Mesendoderm (in vitro differentiated cells): ENCODE results near the gene GDPD4.

Experiments used
- DNase-seq: peaks from one replicate; pipeline ENCODE4 v3.0.0; 2013
- H2AK5ac ChIP-seq: 2 replicates; pipeline ENCODE4 v1.6.1; 2013; ENCODE audit warnings: low read length, inconsistent platforms
- H2BK120ac ChIP-seq: 2 replicates; pipeline ENCODE4 v1.6.1; 2013; ENCODE audit warnings: low read depth, mild to moderate bottlenecking, low read length, moderate library complexity, mixed read lengths
- H2BK15ac ChIP-seq: replicated peaks from 2 replicates; pipeline ENCODE4 v1.6.1; 2013; ENCODE audit warnings: low read depth, mild to moderate bottlenecking, moderate library complexity
- H2BK5ac ChIP-seq: 2 replicates; pipeline ENCODE4 v1.6.1; 2013; ENCODE audit warnings: low read length, inconsistent platforms
- H3K18ac ChIP-seq: 2 replicates; pipeline ENCODE4 v1.6.1; 2013; ENCODE audit warnings: mild to moderate bottlenecking, low read length, mixed read lengths
- H3K23ac ChIP-seq: one replicate; pipeline ENCODE4 v1.6.1; 2013; ENCODE audit warnings: low read length
- H3K27ac ChIP-seq: 2 replicates; pipeline ENCODE4 v1.5.1; 2013; ENCODE audit warnings: low read depth, mild to moderate bottlenecking, inconsistent platforms, low read length, moderate library complexity
- H3K27me3 ChIP-seq: 2 replicates; pipeline ENCODE4 v1.6.1; 2013; ENCODE audit warnings: low read length, control low read depth, mild to moderate bottlenecking, inconsistent platforms; ENCODE audit not compliant: insufficient read depth, poor library complexity
- H3K36me3 ChIP-seq: 2 replicates; pipeline ENCODE4 v1.6.1; 2013; ENCODE audit warnings: low read length, inconsistent platforms; ENCODE audit not compliant: control insufficient read depth, insufficient read depth
- H3K4ac ChIP-seq: one replicate; pipeline ENCODE4 v1.6.1; 2013; ENCODE audit warnings: low read depth, mild to moderate bottlenecking, low read length, moderate library complexity
- H3K4me1 ChIP-seq: 2 replicates; pipeline ENCODE4 v1.6.1; 2013; ENCODE audit warnings: low read depth, low read length, inconsistent platforms; ENCODE audit not compliant: control insufficient read depth
- H3K4me2 ChIP-seq: 2 replicates; pipeline ENCODE4 v1.6.1; 2013; ENCODE audit warnings: low read length
- H3K4me3 ChIP-seq: 2 replicates; pipeline ENCODE4 v1.5.1; 2013; ENCODE audit warnings: mild to moderate bottlenecking, low read length
- H3K56ac ChIP-seq: one replicate; pipeline ENCODE4 v1.6.1; 2013; ENCODE audit warnings: low read length
- H3K79me1 ChIP-seq: 2 replicates; pipeline ENCODE4 v1.6.1; 2013; ENCODE audit warnings: low read length, inconsistent platforms
- H3K79me2 ChIP-seq: 2 replicates; pipeline ENCODE4 v1.6.1; 2013; ENCODE audit warnings: mild to moderate bottlenecking, low read length; ENCODE audit not compliant: control insufficient read depth, insufficient read depth
- H3K9ac ChIP-seq: 2 replicates; pipeline ENCODE4 v1.6.1; 2013; ENCODE audit warnings: low read length, inconsistent platforms
- H4K5ac ChIP-seq: one replicate; pipeline ENCODE4 v1.6.1; 2013; ENCODE audit warnings: low read length
- H4K8ac ChIP-seq: one replicate; pipeline ENCODE4 v1.6.1; 2013; ENCODE audit warnings: low read depth, mild to moderate bottlenecking, control low read depth, low read length, moderate library complexity
- WGBS: extraction: QIAGEN DNeasy Blood & Tissue Kit; methylation state at CpG from one replicate; pipeline ENCODE4 v1.1.7; 2013; ENCODE audit warnings: low lambda C conversion rate, missing lambda C conversion rate; ENCODE audit not compliant: insufficient coverage; ENCODE audit errors: extremely low coverage; 5-methylcytosine and 5-hydroxymethylcytosine counted together

Gene GDPD4

GRCh38 chr11:77278595-77279506, 22.6 kb downstream of the GDPD4 start:
- H3K36me3 ChIP-seq: no peaks in the 10 kb centered on the region
- H4K8ac ChIP-seq: no peak overlapping the region
- WGBS: no CpG with 5 or more reads among the region's 2 CpGs
- H3K18ac ChIP-seq: no peak overlapping the region
- no peak overlapping the region for H3K56ac ChIP-seq
- no peak overlapping the region for H4K5ac ChIP-seq
- H3K9ac ChIP-seq: no peak overlapping the region
- no peak overlapping the region for H2BK15ac ChIP-seq
- H3K79me1 ChIP-seq: no peaks in the 10 kb centered on the region
- H3K4me2 ChIP-seq: no peak overlapping the region
- no peaks in the 10 kb centered on the region for H3K27me3 ChIP-seq
- no peak overlapping the region for H2BK5ac ChIP-seq
- H3K4me3 ChIP-seq: no peak overlapping the region
- H2BK120ac ChIP-seq: no peak overlapping the region
- no peaks in the 10 kb centered on the region for H3K4me1 ChIP-seq
- H3K79me2 ChIP-seq: no peaks in the 10 kb centered on the region
- H3K27ac ChIP-seq: no peak overlapping the region
- DNase-seq: no peak
- no peak overlapping the region for H3K23ac ChIP-seq
- H3K4ac ChIP-seq: no peak overlapping the region
- no peak overlapping the region for H2AK5ac ChIP-seq

DNA sequence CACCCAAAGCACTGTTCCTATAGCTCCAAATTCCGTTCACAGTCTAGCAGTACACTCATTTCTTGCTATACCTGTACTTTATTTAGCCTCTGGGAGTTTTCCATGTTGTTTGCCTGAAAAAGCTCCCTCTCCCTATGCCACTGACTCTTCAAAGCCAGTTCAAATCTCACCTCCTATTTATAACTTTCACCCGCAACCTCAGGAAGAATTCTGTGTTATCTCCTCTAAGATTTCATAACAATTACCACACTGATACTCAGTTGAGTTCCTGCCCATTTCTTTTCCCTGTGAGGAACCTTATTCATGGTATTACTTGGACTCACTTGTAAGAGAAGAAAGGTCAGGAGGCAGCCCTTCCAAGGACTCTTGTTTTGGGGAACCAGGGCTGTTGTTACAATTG, 25.2 kb downstream of the GDPD4 start:
- H4K8ac ChIP-seq: no peak overlapping the region
- H3K9ac ChIP-seq: no peak overlapping the region
- H2AK5ac ChIP-seq: no peak overlapping the region
- H3K4me1 ChIP-seq: no peaks in the 10 kb centered on the region
- no peak overlapping the region for H3K18ac ChIP-seq
- H2BK15ac ChIP-seq: no peak overlapping the region
- no peaks in the 10 kb centered on the region for H3K79me2 ChIP-seq
- H3K4me2 ChIP-seq: no peak overlapping the region
- no peak for DNase-seq
- no peak overlapping the region for H3K4ac ChIP-seq
- H3K4me3 ChIP-seq: no peak overlapping the region
- H4K5ac ChIP-seq: no peak overlapping the region
- H3K36me3 ChIP-seq: no peaks in the 10 kb centered on the region
- no peak overlapping the region for H3K56ac ChIP-seq
- no peak overlapping the region for H3K23ac ChIP-seq
- H3K79me1 ChIP-seq: no peaks in the 10 kb centered on the region
- no peak overlapping the region for H2BK5ac ChIP-seq
- no peak overlapping the region for H2BK120ac ChIP-seq
- no CpG with 5 or more reads among the region's 2 CpGs for WGBS
- H3K27ac ChIP-seq: no peak overlapping the region
- no peaks in the 10 kb centered on the region for H3K27me3 ChIP-seq

DNA sequence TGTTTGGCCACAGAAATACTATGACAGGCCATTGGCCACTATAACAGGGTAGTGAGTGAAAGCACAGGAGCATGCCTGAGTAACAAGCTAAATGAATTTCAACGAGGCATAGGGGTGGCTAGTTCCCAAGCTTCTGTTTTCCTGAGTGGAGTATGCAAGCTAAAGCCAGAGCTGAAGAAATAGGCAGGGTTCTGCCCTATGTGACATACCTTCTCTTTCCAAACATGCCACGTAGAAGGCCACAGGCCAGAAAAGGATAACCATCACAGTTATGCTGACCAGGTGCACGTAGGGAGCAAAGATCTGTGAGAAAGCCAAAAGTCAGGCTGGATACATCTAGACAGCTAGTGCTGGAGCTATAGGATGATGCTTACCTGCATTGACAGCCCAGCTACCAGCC, 30.6 kb downstream of the GDPD4 start:
- Histone ChIP-seq H2AK5ac (no peak overlapping the region), H3K79me2 (no peaks in the 10 kb centered on the region), H3K4me2 (no peak overlapping the region), H3K27me3 (no peaks in the 10 kb centered on the region), H3K27ac (no peak overlapping the region), H3K79me1 (no peaks in the 10 kb centered on the region), H3K36me3 (no peaks in the 10 kb centered on the region), H4K5ac (no peak overlapping the region), H3K56ac (no peak overlapping the region), H2BK5ac (no peak overlapping the region), H3K4me1 (no peaks in the 10 kb centered on the region), H3K4ac (no peak overlapping the region), H3K23ac (no peak overlapping the region), H3K4me3 (no peak overlapping the region), H3K9ac (no peak overlapping the region), H3K18ac (no peak overlapping the region), H4K8ac (no peak overlapping the region), H2BK120ac (no peak overlapping the region), H2BK15ac (no peak overlapping the region)
- DNase-seq: no peak
- WGBS: no CpG with 5 or more reads among the region's 3 CpGs

- H4K5ac ChIP-seq: no peak overlapping the region
- no peak for DNase-seq
- H3K27ac ChIP-seq: no peak overlapping the region
- no peak overlapping the region for H3K4ac ChIP-seq
- H3K9ac ChIP-seq: no peak overlapping the region
- H2AK5ac ChIP-seq: no peak overlapping the region
- H3K27me3 ChIP-seq: no peaks in the 10 kb centered on the region
- no peaks in the 10 kb centered on the region for H3K79me2 ChIP-seq
- no peak overlapping the region for H3K18ac ChIP-seq
- no peaks in the 10 kb centered on the region for H3K36me3 ChIP-seq
- no peak overlapping the region for H3K4me3 ChIP-seq
- no peak overlapping the region for H2BK120ac ChIP-seq
- no peaks in the 10 kb centered on the region for H3K79me1 ChIP-seq
- H4K8ac ChIP-seq: no peak overlapping the region
- H3K4me1 ChIP-seq: no peaks in the 10 kb centered on the region
- no peak overlapping the region for H2BK5ac ChIP-seq
- H2BK15ac ChIP-seq: no peak overlapping the region
- no peak overlapping the region for H3K56ac ChIP-seq
- H3K4me2 ChIP-seq: no peak overlapping the region
- no peak overlapping the region for H3K23ac ChIP-seq
- no CpG with 5 or more reads among the region's 1 CpG for WGBS
These were observed 31.9 kb downstream of the GDPD4 start for GRCh38 chr11:77269484-77270123.

GRCh38 chr11:77267962-77268361, 33.5 kb downstream of the GDPD4 start:
- Histone ChIP-seq H3K23ac (no peak overlapping the region), H3K36me3 (no peaks in the 10 kb centered on the region), H3K79me2 (no peaks in the 10 kb centered on the region), H3K27me3 (no peaks in the 10 kb centered on the region), H3K9ac (no peak overlapping the region), H2BK15ac (no peak overlapping the region), H2AK5ac (no peak overlapping the region), H3K18ac (no peak overlapping the region), H2BK120ac (no peak overlapping the region), H3K27ac (no peak overlapping the region), H3K4ac (no peak overlapping the region), H3K4me1 (no peaks in the 10 kb centered on the region), H3K56ac (no peak overlapping the region), H3K4me3 (no peak overlapping the region), H4K5ac (no peak overlapping the region), H2BK5ac (no peak overlapping the region), H4K8ac (no peak overlapping the region), H3K79me1 (no peaks in the 10 kb centered on the region), H3K4me2 (no peak overlapping the region)
- DNase-seq: no peak
- no CpG with 5 or more reads among the region's 2 CpGs for WGBS
